ENCODE data around the gene SETBP1.

SETBP1 gene

GRCh38 chr18:44672506-44672905, 8.2 kb upstream of the SETBP1 start:
- Histone ChIP-seq H3K27ac (ENCODE audit: low read depth, low read length) (no peak overlapping the region), H3K36me3 (ENCODE audit: control insufficient read depth, low read length) (no peaks in the 10 kb centered on the region), H4K20me1 (ENCODE audit: control insufficient read depth, insufficient read depth, low read depth, low read length) (no peaks in the 10 kb centered on the region), H3K4me1 (ENCODE audit: control insufficient read depth, low read length) (0 out of 2 replicates have a peak, but pooled peaks cover 2% of the 10 kb centered on the region), H3K9me2 (replicated peaks; ENCODE audit: control insufficient read depth, low read length) (no peaks in the 10 kb centered on the region), H3K79me2 (ENCODE audit: control insufficient read depth, low read length) (no peaks in the 10 kb centered on the region), H3K9me3 (ENCODE audit: control insufficient read depth, insufficient read depth, low read length) (no peaks in the 10 kb centered on the region), H3K27me3 (ENCODE audit: control insufficient read depth, low read length) (no peaks in the 10 kb centered on the region), H3K4me3 (ENCODE audit: low read length) (no peak overlapping the region), H3K4me2 (ENCODE audit: low read length) (no peak overlapping the region), H3F3A (ENCODE audit: control insufficient read depth, insufficient read depth) (no peaks in the 10 kb centered on the region)
- TF ChIP-seq EZH2phosphoT487 (IDR thresholded peaks at IDR 0.05; ENCODE audit: borderline replicate concordance, low read length), result no peak
- TF ChIP-seq CTCF (IDR thresholded peaks at IDR 0.05; ENCODE audit: low read depth, low read length, poor library complexity, severe bottlenecking), result no peak

- no peaks in the 10 kb centered on the region for H3F3A ChIP-seq (ENCODE audit: control insufficient read depth, insufficient read depth)
- H3K4me3 ChIP-seq (ENCODE audit: low read length), result no peak overlapping the region
- H3K4me1 ChIP-seq (ENCODE audit: control insufficient read depth, low read length), result peaks cover 6% of the 10 kb centered on the region
- H3K9me2 ChIP-seq (replicated peaks; ENCODE audit: control insufficient read depth, low read length), result no peaks in the 10 kb centered on the region
- TF ChIP-seq EZH2phosphoT487 (IDR thresholded peaks at IDR 0.05; ENCODE audit: borderline replicate concordance, low read length) (no peak), CTCF (IDR thresholded peaks at IDR 0.05; ENCODE audit: low read depth, low read length, poor library complexity, severe bottlenecking) (no peak)
- H4K20me1 ChIP-seq (ENCODE audit: control insufficient read depth, insufficient read depth, low read depth, low read length), result no peaks in the 10 kb centered on the region
- no peak overlapping the region for H3K4me2 ChIP-seq (ENCODE audit: low read length)
- H3K9me3 ChIP-seq (ENCODE audit: control insufficient read depth, insufficient read depth, low read length), result no peaks in the 10 kb centered on the region
- H3K36me3 ChIP-seq (ENCODE audit: control insufficient read depth, low read length), result no peaks in the 10 kb centered on the region
- no peaks in the 10 kb centered on the region for H3K27me3 ChIP-seq (ENCODE audit: control insufficient read depth, low read length)
- H3K79me2 ChIP-seq (ENCODE audit: control insufficient read depth, low read length), result no peaks in the 10 kb centered on the region
- H3K27ac ChIP-seq (ENCODE audit: low read depth, low read length), result no peak overlapping the region
These were observed 7.3 kb upstream of the SETBP1 start for GRCh38 chr18:44673256-44673880.

GRCh38 chr18:44677933-44678332, 2.8 kb upstream of the SETBP1 start:
- TF ChIP-seq EZH2phosphoT487 (IDR thresholded peaks at IDR 0.05; ENCODE audit: borderline replicate concordance, low read length), result no peak
- no peak for TF ChIP-seq CTCF (IDR thresholded peaks at IDR 0.05; ENCODE audit: low read depth, low read length, poor library complexity, severe bottlenecking)
- H4K20me1 ChIP-seq (ENCODE audit: control insufficient read depth, insufficient read depth, low read depth, low read length), result no peaks in the 10 kb centered on the region
- no peaks in the 10 kb centered on the region for H3K9me3 ChIP-seq (ENCODE audit: control insufficient read depth, insufficient read depth, low read length)
- H3F3A ChIP-seq (ENCODE audit: control insufficient read depth, insufficient read depth), result no peaks in the 10 kb centered on the region
- no peak overlapping the region for H3K4me3 ChIP-seq (ENCODE audit: low read length)
- H3K27ac ChIP-seq (ENCODE audit: low read depth, low read length), result no peak overlapping the region
- H3K36me3 ChIP-seq (ENCODE audit: control insufficient read depth, low read length), result peaks cover 3% of the 10 kb centered on the region; the same call in 1 of the 2 replicates
- no peaks in the 10 kb centered on the region for H3K9me2 ChIP-seq (replicated peaks; ENCODE audit: control insufficient read depth, low read length)
- no peaks in the 10 kb centered on the region for H3K27me3 ChIP-seq (ENCODE audit: control insufficient read depth, low read length)
- peaks cover 26% of the 10 kb centered on the region for H3K79me2 ChIP-seq (ENCODE audit: control insufficient read depth, low read length)
- peaks cover 25% of the 10 kb centered on the region for H3K4me1 ChIP-seq (ENCODE audit: control insufficient read depth, low read length)
- no peak overlapping the region for H3K4me2 ChIP-seq (ENCODE audit: low read length)
